A549 (cell line): ENCODE measurements around the gene ACBD3. TPM values are rescaled to one million over a fixed set of nuclear protein-coding genes. Genes with fewer than 3 reads are reported as not detected.

ENCODE experiments used
- ATAC-seq, 2 experiments: fragments of 200-7000 bp in 1 of 2; fragments of >200 bp in 1 of 2; cut with Nextera tagmentation in 1 of 2; cut with Tn5 transposase in 1 of 2; 3 replicates each; pipeline versions ENCODE4 v1.8.0 to v1.9.1; 2018 to 2020; ENCODE audit warnings: mild to moderate bottlenecking in 1 of 2, moderate library complexity in 1 of 2
- CTCF ChIA-PET: fragments of 300-600 bp; sonication (Branson Sonifier 250); formaldehyde crosslinking; extraction: SDS; loops from one replicate; lab custom pipeline; 2021; ENCODE audit warnings: antibody characterized with exemption, inconsistent platforms; lab: Yijun Ruan, JAX
- POLR2A ChIA-PET: fragments of 350-600 bp; formaldehyde crosslinking; extraction: SDS; loops from one replicate; lab custom pipeline; 2021; ENCODE audit warnings: antibody characterized with exemption, inconsistent platforms; lab: Yijun Ruan, JAX
- DNase-seq, 2 experiments: peaks; one replicate each; pipeline versions ENCODE4 v3.0.0 to v3.0.0-alpha.2; 2011 to 2016; ENCODE audit warnings: low read depth in 1 of 2, low spot score in 1 of 2
- FAIRE-seq: peaks from 2 replicates; lab custom pipeline; 2011; peaks lifted over from hg19 to GRCh38; lab: Jason Lieb, UNC
- H3K27ac ChIP-seq, 2 experiments: fragments of >200 bp; sonication (Bioruptor Twin); formaldehyde crosslinking; 3 replicates each; pipeline ENCODE4 v1.5.1; 2016 to 2017
- H3K4me1 ChIP-seq: fragments of >200 bp; sonication (Bioruptor Twin); formaldehyde crosslinking; 3 replicates; pipeline ENCODE4 v1.6.1; 2016
- H3K4me2 ChIP-seq: fragments of >200 bp; sonication (Bioruptor Twin); formaldehyde crosslinking; 3 replicates; pipeline ENCODE4 v1.6.1; 2016
- H3K4me3 ChIP-seq: fragments of >200 bp; sonication (Bioruptor Twin); formaldehyde crosslinking; 3 replicates; pipeline ENCODE4 v1.5.1; 2016
- H3K9me3 ChIP-seq: fragments of >200 bp; sonication (Bioruptor Twin); formaldehyde crosslinking; 3 replicates; pipeline ENCODE4 v1.6.1; 2016
- BCL3 ChIP-seq: fragments of >200 bp; sonication (Bioruptor Twin); formaldehyde crosslinking; IDR thresholded peaks from 3 replicates; pipeline ENCODE4 v1.6.1; 2016
- CBX2 ChIP-seq: fragments of 200-600 bp; sonication (generic); IDR thresholded peaks from 2 replicates; pipeline ENCODE4 v1.6.1; 2016; ENCODE audit warnings: low read depth, mild to moderate bottlenecking, borderline replicate concordance
- EHF ChIP-seq: fragments of 250-450 bp; sonication (Bioruptor Pico); IDR thresholded peaks from 2 replicates; pipeline ENCODE4 v1.5.0; 2020; ENCODE audit warnings: mild to moderate bottlenecking
- EHMT2 ChIP-seq: fragments of 200-600 bp; sonication (generic); IDR thresholded peaks from 2 replicates; pipeline ENCODE4 v1.6.1; 2016; ENCODE audit warnings: antibody characterized with exemption, low read depth, mild to moderate bottlenecking, moderate library complexity
- ELK1 ChIP-seq: fragments of 150-350 bp; IDR thresholded peaks from 2 replicates; pipeline ENCODE4 v1.6.1; 2014; ENCODE audit warnings: low read depth, mild to moderate bottlenecking, low read length
- FOSB ChIP-seq: fragments of 250-450 bp; sonication (Bioruptor Pico); IDR thresholded peaks from 2 replicates; pipeline ENCODE4 v1.5.0; 2020; ENCODE audit warnings: mild to moderate bottlenecking, moderate library complexity
- FOXS1 ChIP-seq: fragments of 250-450 bp; sonication (Bioruptor Pico); IDR thresholded peaks from 2 replicates; pipeline ENCODE4 v1.5.0; 2020; ENCODE audit warnings: mild to moderate bottlenecking, moderate library complexity
- GATA3 ChIP-seq: IDR thresholded peaks from 2 replicates; pipeline ENCODE4 v1.6.1; 2012; ENCODE audit warnings: borderline replicate concordance
- HOXA7 ChIP-seq: fragments of 250-450 bp; sonication (Bioruptor Pico); IDR thresholded peaks from 2 replicates; pipeline ENCODE4 v1.5.0; 2020; ENCODE audit warnings: mild to moderate bottlenecking, moderate library complexity
- HOXB13 ChIP-seq: fragments of 250-450 bp; sonication (Bioruptor Pico); IDR thresholded peaks from 2 replicates; pipeline ENCODE4 v1.5.0; 2020; ENCODE audit warnings: low read depth, mild to moderate bottlenecking, moderate library complexity
- JUNB ChIP-seq: fragments of >200 bp; sonication (Bioruptor Twin); formaldehyde crosslinking; IDR thresholded peaks from 2 replicates; pipeline ENCODE4 v1.6.1; 2016
- KDM5A ChIP-seq: fragments of 200-600 bp; sonication (generic); IDR thresholded peaks from 2 replicates; pipeline ENCODE4 v1.6.1; 2016; ENCODE audit warnings: antibody characterized with exemption, mild to moderate bottlenecking
- RAD21 ChIP-seq, 2 experiments: fragments of >200 bp in 1 of 2; sonication (Bioruptor Twin) in 1 of 2; formaldehyde crosslinking in 1 of 2; IDR thresholded peaks in 1 of 2; conservative IDR thresholded peaks in 1 of 2; 2 replicates in 1 of 2; 3 replicates in 1 of 2; pipeline ENCODE4 v1.6.1; 2012 to 2018; ENCODE audit warnings: inconsistent platforms in 1 of 2
- RARB ChIP-seq: fragments of 250-450 bp; sonication (Bioruptor Pico); IDR thresholded peaks from 2 replicates; pipeline ENCODE4 v1.8.0; 2021; ENCODE audit warnings: mild to moderate bottlenecking, moderate library complexity
- RCOR1 ChIP-seq: fragments of 150-350 bp; IDR thresholded peaks from 2 replicates; pipeline ENCODE4 v1.6.1; 2014; ENCODE audit warnings: antibody characterized with exemption, low read length, low read depth
- RFX5 ChIP-seq: fragments of 450-650 bp; IDR thresholded peaks from 2 replicates; pipeline ENCODE4 v1.7.1; 2014; ENCODE audit warnings: antibody characterized with exemption, mild to moderate bottlenecking, moderate library complexity
- RNF2 ChIP-seq: fragments of 200-600 bp; sonication (generic); IDR thresholded peaks from 2 replicates; pipeline ENCODE4 v1.6.1; 2016; ENCODE audit warnings: low read depth, mild to moderate bottlenecking, antibody characterized with exemption, moderate library complexity, borderline replicate concordance
- TFCP2L1 ChIP-seq: fragments of 250-450 bp; sonication (Bioruptor Pico); IDR thresholded peaks from 2 replicates; pipeline ENCODE4 v1.5.0; 2021; ENCODE audit warnings: mild to moderate bottlenecking
- TP53 ChIP-seq: fragments of 250-450 bp; sonication (Bioruptor Pico); IDR thresholded peaks from 2 replicates; pipeline ENCODE4 v1.5.0; 2021; ENCODE audit warnings: mild to moderate bottlenecking, moderate library complexity
- ZC3H11A ChIP-seq: fragments of 450-650 bp; IDR thresholded peaks from 2 replicates; pipeline ENCODE4 v1.6.1; 2014; ENCODE audit warnings: antibody characterized with exemption, mild to moderate bottlenecking
- ZFP36 ChIP-seq: fragments of 450-650 bp; IDR thresholded peaks from 2 replicates; pipeline ENCODE4 v1.6.1; 2014; ENCODE audit warnings: borderline replicate concordance; ENCODE audit not compliant: partially characterized antibody
- WGBS: methylation state at CpG from one replicate; pipeline ENCODE4 v1.1.6; 2017; ENCODE audit errors: missing lambda C conversion rate; 5-methylcytosine and 5-hydroxymethylcytosine counted together
- polyA plus RNA-seq, 4 experiments: library from polyadenylated mRNA; depleted of rRNA in 3 of 4; stranded (reverse); fragments of >200 nt; fragmentation: RNase III in 1 of 4; extraction: RNeasy Plus Mini Kit Qiagen cat#74134 plus additional on column Dnase treatment in 1 of 4; gene quantifications; 2 replicates in 3 of 4; 3 replicates in 1 of 4; pipeline ENCODE4 v1.2.3, GENCODE V29; 2011 to 2017
- TF ChIP-seq, protein P1 (sequence below): IDR thresholded peaks from 2 replicates; pipeline ENCODE4 v1.6.1; 2012

Gene ACBD3
- polyA plus RNA-seq, 2 of the 4 experiments (the other 2 are of a cell fraction): 29.8 to 52.9 TPM

DNA sequence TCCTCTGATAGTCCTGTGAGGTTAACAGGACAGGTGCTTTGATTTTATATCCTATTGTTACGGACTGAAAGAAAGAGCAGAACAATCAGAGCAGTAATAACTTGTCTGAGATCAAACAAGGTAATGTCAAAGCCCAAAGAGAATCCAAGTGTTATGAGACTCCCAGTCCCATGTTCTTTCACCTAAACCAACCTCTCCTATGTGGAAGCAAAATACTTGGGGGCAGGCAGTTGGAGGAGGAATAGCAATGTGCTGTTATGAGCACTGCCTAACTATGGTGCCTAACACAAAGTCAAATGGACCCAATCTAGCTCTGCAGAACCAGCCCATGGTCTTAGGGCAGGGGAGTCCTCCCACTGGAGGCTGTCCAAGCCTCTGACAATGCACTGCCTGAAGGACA is 28.1 kb downstream of the ACBD3 start (continued):
- TF ChIP-seq TFCP2L1 (CRISPR knock-in tag): no peak
- no peak for TF ChIP-seq RARB
- TF ChIP-seq RCOR1: no peak
- TF ChIP-seq, protein P1, sequence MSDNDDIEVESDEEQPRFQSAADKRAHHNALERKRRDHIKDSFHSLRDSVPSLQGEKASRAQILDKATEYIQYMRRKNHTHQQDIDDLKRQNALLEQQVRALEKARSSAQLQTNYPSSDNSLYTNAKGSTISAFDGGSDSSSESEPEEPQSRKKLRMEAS: no peak
- TF ChIP-seq GATA3: no peak
- no peak for TF ChIP-seq RNF2

DNA sequence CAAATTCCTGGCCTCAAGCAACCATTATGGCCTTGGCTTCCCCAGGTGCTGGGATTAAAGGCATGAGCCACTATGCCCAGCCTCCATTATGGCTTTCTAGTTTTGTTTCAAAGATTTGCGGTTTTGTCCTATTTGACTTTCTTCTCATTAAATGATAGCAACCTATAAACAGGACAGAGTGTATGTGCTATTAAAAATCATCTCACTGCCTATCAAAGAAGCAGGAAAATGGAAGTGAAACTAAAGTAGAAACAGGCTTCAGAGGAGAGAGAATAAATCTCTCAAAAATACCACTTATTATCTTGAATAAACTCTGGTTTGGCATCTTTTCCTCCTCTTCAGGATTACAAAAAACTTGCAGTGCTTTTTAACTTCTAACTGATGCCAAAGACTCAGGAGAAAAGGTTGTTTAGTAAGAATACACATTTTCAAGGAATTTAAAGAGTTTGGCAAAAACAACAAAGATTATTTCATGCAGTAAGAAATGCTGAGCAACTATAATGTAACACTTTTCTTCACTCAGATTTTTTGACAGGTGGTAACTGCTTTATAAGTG is 28.7 kb downstream of the ACBD3 start:
- ATAC-seq (no peak), DNase-seq (no peak), FAIRE-seq (no peak)
- no peaks in the 10 kb centered on the region for H3K4me1 ChIP-seq
- POLR2A ChIA-PET: no interaction called here
- CTCF ChIA-PET: interaction anchor here (3.6 to 5.5 kb wide), 2 partner anchors 32 kb away, joined by 14 to 35 read pairs; no protein-coding TSS in a partner anchor
- WGBS: 94% methylated on average over 1 of the region's 1 CpG
- TF ChIP-seq HOXA7 (CRISPR knock-in tag): no peak
- TF ChIP-seq ELK1: no peak
- TF ChIP-seq EHMT2: no peak
- no peak for TF ChIP-seq CBX2
- no peak for TF ChIP-seq RCOR1
- H3K27ac ChIP-seq: no peak overlapping the region
- no peaks in the 10 kb centered on the region for H3K9me3 ChIP-seq
- H3K4me2 ChIP-seq: no peak overlapping the region
- no peak overlapping the region for H3K4me3 ChIP-seq

GRCh38 chr1:226154593-226154992 is 31.9 kb downstream of the ACBD3 start:
- WGBS: 100% methylated on average over 1 of the region's 1 CpG
- H3K4me2 ChIP-seq: no peak overlapping the region
- no peak for DNase-seq
- no peak for ATAC-seq
- TF ChIP-seq RCOR1 (no peak), TFCP2L1 (CRISPR knock-in tag) (no peak), TP53 (CRISPR knock-in tag) (no peak), FOXS1 (CRISPR knock-in tag) (no peak), EHF (CRISPR knock-in tag) (no peak)
- TF ChIP-seq, protein P1: no peak
- CTCF ChIA-PET: interaction anchor here (0.9 to 5.5 kb wide), 5 partner anchors 27 to 178 kb away, joined by 3 to 35 read pairs (median 4); no protein-coding TSS in a partner anchor
- POLR2A ChIA-PET: interaction anchor here (1.1 kb wide), 1 partner anchor 27 kb away, joined by 4 read pairs; no protein-coding TSS in a partner anchor
- H3K4me1 ChIP-seq: no peaks in the 10 kb centered on the region
- no peak overlapping the region for H3K27ac ChIP-seq
- no peaks in the 10 kb centered on the region for H3K9me3 ChIP-seq
- no peak for FAIRE-seq
- no peak overlapping the region for H3K4me3 ChIP-seq

DNA sequence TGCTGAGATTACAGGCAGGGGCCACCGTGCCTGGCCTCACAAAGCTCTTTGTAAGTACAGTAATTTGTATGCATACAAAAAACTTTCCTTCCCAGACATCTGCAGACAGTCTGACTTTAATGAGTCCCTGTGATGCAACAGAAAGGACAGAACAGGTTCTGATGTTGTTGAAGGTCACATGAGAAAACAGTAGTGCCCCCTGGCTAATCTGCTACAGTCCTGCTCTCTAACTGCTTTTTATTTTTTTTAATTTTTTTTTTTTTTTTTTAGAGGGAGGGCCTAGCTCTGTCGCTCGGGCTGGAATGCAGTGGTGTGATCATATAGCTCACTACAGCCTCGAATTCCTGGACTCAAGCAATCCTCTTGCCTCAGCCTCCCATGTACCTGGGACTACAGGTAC is 36.7 kb downstream of the ACBD3 start:
- peak in 1 of 2 experiments; percentile 37 for DNase-seq
- H3K27ac ChIP-seq: no peak overlapping the region
- FAIRE-seq: no peak
- H3K4me2 ChIP-seq: no peak overlapping the region
- no peak for TF ChIP-seq ZC3H11A
- TF ChIP-seq KDM5A: no peak
- TF ChIP-seq HOXA7 (CRISPR knock-in tag): no peak
- no peaks in the 10 kb centered on the region for H3K9me3 ChIP-seq
- no peaks in the 10 kb centered on the region for H3K4me1 ChIP-seq
- 77% methylated on average over 4 of the region's 4 CpGs for WGBS
- peak in 1 of 2 experiments; percentile 60; a peak in 3 of 6 replicates for ATAC-seq
- ChIA-PET CTCF (interaction anchor here (0.9 to 5.7 kb wide), 7 partner anchors 16 to 35 kb away, joined by 3 to 33 read pairs (median 4); no protein-coding TSS in a partner anchor), POLR2A (interaction anchor here (0.8 to 1.0 kb wide), 2 partner anchors 22 to 87 kb away, joined by 4 to 6 read pairs; partner anchors contain the start of gene H3-3A)
- H3K4me3 ChIP-seq: no peak overlapping the region

DNA sequence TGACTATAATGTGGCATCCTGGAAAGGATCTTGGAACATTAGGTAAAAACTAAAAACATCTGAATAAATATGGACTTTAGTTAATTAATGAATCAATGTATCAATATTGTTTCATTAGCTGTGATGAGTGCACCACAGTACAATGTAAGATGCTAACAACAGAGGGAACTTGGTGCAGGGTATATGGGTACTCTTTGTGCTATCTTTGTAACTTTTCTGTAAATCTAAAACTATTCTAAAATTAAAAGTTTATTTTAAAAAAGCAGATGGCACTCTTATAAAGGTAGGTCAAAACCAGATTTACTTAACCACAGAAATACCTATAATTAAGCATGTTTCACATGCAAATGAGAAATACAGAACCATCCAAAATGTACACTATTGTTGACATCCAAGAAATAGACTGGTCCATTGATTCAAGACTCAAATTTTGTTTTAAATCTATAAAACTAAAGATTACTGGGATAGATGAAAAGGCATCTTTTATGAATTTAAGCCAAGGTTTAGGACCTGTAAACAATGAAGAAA is 38.4 kb downstream of the ACBD3 start:
- FAIRE-seq (no peak), ATAC-seq (no peak), DNase-seq (no peak)
- no peak overlapping the region for H3K27ac ChIP-seq
- H3K4me1 ChIP-seq: no peaks in the 10 kb centered on the region
- H3K4me2 ChIP-seq: no peak overlapping the region
- H3K4me3 ChIP-seq: no peak overlapping the region
- POLR2A ChIA-PET: no interaction called here
- CTCF ChIA-PET: interaction anchor here (1.2 to 5.7 kb wide), 2 partner anchors 22 to 30 kb away, joined by 3 to 33 read pairs; no protein-coding TSS in a partner anchor
- TF ChIP-seq BCL3 (no peak), FOSB (no peak), ZC3H11A (no peak), ELK1 (no peak), EHF (CRISPR knock-in tag) (no peak), GATA3 (no peak), JUNB (no peak), HOXB13 (no peak), CBX2 (no peak), RFX5 (no peak), RAD21 (conservative IDR thresholded peaks at IDR 0.05 in 1 of 2, IDR thresholded peaks at IDR 0.05 in 1 of 2) (no peak), ZFP36 (no peak)
- TF ChIP-seq, all 56 proteins: peak for 0
- no peaks in the 10 kb centered on the region for H3K9me3 ChIP-seq
